ENCODE measurements around the gene TSR3. TPM values are rescaled to one million over a fixed set of nuclear protein-coding genes. Genes with fewer than 3 reads are reported as not detected.

TSR3 gene
- total and polyA plus RNA-seq, 2 donors from 2014 or later: 44.8 to 95.4 TPM

DNA sequence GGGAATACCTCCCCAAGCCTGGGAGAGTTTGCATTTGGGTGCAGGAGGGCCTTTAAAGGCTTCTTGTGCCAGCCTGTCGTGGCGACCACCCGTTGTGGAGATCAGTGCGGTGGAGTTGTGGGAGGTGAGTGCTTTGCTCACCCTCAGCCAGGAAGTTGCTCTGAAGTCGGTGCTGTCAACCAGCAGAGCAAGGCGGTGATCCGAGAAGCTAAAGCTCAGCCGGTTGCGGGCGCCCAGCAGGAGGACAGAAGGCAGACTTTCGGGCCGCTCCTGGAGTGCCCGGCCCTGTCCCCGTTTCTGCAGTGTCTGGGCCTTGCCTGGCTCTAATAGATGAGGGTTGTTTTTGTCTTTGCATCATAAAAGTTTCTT is 40.9 kb downstream of the TSR3 start:
- TF ChIP-seq, protein P1, sequence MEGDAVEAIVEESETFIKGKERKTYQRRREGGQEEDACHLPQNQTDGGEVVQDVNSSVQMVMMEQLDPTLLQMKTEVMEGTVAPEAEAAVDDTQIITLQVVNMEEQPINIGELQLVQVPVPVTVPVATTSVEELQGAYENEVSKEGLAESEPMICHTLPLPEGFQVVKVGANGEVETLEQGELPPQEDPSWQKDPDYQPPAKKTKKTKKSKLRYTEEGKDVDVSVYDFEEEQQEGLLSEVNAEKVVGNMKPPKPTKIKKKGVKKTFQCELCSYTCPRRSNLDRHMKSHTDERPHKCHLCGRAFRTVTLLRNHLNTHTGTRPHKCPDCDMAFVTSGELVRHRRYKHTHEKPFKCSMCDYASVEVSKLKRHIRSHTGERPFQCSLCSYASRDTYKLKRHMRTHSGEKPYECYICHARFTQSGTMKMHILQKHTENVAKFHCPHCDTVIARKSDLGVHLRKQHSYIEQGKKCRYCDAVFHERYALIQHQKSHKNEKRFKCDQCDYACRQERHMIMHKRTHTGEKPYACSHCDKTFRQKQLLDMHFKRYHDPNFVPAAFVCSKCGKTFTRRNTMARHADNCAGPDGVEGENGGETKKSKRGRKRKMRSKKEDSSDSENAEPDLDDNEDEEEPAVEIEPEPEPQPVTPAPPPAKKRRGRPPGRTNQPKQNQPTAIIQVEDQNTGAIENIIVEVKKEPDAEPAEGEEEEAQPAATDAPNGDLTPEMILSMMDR (IDR thresholded peaks at IDR 0.05; ENCODE audit: borderline replicate concordance, extremely low read depth, insufficient read depth): no peak
- peak overlapping the region; percentile 8 to 41 for H3K27ac ChIP-seq (ENCODE audit: low read depth in 2 of 2, low read length in 2 of 2)

DNA sequence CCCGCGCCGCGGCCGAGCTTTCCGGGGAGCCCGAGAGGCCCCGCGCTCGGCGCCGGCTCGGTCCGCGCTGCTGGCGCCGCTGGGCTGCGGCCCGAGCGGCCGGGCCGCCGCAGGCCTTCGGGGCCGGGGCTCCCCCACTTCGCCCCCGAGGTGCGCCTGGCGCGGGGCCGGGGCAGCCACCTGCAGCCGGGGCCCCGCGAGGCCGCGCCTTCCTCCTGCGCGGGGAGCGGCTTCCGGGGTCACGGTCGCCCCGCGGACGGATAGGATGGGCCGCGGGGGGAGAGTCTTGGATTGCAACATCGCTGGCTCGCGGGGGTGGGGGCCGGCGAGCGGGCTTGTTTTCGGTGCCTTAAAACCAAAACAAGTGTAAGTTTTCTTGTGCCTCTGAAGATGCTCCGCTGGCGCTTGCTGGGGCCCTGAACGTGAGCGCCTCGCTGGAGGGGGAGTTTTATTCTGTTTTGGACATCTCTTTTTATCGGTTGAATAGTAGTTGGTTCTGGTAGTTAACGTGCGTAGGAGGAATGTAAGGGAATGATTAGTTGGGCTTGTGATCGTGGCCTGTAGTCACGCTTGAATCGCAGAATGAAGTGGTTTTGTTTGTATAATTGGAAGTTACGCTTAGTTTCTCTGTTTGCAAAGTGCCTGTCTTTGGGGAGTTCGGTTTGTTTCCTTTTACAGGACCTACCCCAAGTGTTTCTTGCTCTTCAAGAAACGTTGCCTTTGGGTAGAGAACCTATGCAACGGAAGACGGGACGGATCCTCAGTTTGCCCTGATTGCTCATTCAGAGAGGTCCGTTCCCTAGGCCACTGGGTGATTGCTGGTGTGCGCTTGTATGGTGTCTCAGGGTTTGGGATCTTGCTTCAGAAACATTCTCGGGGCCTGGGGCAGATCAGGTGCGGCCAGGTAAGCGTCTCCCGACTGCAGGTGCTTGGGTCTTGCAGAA is 41.5 kb downstream of the TSR3 start:
- intact Hi-C loops (cut with DNase I): no loop called here
- Histone ChIP-seq H3K27me3 (ENCODE audit: control insufficient read depth, insufficient read depth, low read length) (no peaks in the 10 kb centered on the region), H3K9ac (ENCODE audit: low read length in 3 of 3) (peak overlapping the region; percentile 53 to 80 (median 68)), H3K9me3 (ENCODE audit: control insufficient read depth in 2 of 3, insufficient read depth in 1 of 3, low read length in 3 of 3) (no peaks in the 10 kb centered on the region), H3K4me1 (ENCODE audit: control insufficient read depth in 2 of 3, insufficient read depth in 2 of 3, low read depth in 1 of 3, low read length in 3 of 3) (peaks cover 0 to 29% (median 10%) of the 10 kb centered on the region in 3 donors), H3K4me3 (ENCODE audit: low read length in 3 of 3) (peak overlapping the region; percentile 70 to 98 (median 79)), H3K36me3 (ENCODE audit: control insufficient read depth in 2 of 3, insufficient read depth in 3 of 3, low read length in 3 of 3) (peaks cover 0 to 4% (median 0%) of the 10 kb centered on the region in 3 donors), H3K27ac (ENCODE audit: low read depth in 2 of 2, low read length in 2 of 2) (peak overlapping the region; percentile 8 to 40)
- TF ChIP-seq, protein P1 (IDR thresholded peaks at IDR 0.05; ENCODE audit: borderline replicate concordance, extremely low read depth, insufficient read depth): no peak
- no peak for DNase-seq
- FAIRE-seq: no peak

More for the DNA sequence above, 40.9 kb downstream of the TSR3 start:
- peaks cover 0 to 9% (median 6%) of the 10 kb centered on the region in 3 donors for H3K36me3 ChIP-seq (ENCODE audit: control insufficient read depth in 2 of 3, insufficient read depth in 3 of 3, low read length in 3 of 3)
- H3K27me3 ChIP-seq (ENCODE audit: control insufficient read depth, insufficient read depth, low read length): no peaks in the 10 kb centered on the region
- FAIRE-seq (no peak), DNase-seq (no peak)
- no peaks in the 10 kb centered on the region for H3K9me3 ChIP-seq (ENCODE audit: control insufficient read depth in 2 of 3, insufficient read depth in 1 of 3, low read length in 3 of 3)
- peaks cover 0 to 29% (median 10%) of the 10 kb centered on the region in 3 donors for H3K4me1 ChIP-seq (ENCODE audit: control insufficient read depth in 2 of 3, insufficient read depth in 2 of 3, low read depth in 1 of 3, low read length in 3 of 3)
- intact Hi-C loops (cut with DNase I): no loop called here
- peak overlapping the region; percentile 70 to 98 (median 79) for H3K4me3 ChIP-seq (ENCODE audit: low read length in 3 of 3)
- H3K9ac ChIP-seq (ENCODE audit: low read length in 3 of 3): peak overlapping the region; percentile 53 to 80 (median 76)

DNA sequence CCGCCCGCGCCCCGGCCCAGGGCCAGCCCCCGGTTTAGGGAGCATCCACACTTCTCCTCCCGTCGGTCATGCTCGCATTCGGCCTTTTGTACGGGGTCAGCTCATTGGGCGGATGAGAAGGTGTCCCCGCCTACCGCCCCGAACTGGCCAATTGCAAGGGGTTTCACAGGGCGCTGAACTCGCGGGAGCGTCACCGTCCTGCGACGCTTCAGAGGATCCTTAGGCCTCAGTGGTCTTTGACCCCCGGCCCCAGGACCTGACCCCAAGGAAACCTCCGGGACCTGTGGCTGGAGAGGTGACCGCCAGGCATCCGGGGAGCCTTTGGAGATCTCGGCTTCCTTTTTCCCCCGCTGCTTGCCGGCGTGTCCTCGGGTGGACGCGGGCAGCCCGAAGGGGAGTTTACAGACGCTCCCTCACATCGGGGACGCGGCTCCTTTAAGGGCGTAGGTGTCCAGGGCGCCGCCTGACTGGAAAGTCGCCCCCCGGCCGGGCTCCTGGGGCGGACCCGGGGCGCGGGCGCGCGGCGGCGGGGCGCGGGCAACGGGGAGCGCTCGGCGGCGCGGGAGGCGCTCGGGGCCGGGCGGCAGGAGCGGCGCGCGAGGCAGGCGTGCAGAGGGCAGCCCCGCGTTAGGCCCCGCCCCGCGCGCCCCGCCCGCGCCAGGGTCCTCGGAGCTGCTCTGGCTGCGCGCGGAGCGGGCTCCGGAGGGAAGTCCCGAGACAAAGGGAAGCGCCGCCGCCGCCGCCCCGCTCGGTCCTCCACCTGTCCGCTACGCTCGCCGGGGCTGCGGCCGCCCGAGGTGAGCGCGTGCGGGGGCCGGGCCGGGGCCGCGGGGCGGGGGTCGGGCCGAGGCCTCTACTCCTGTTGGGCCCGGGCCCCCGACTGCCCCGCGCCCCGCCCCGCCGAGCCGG is 42.4 kb downstream of the TSR3 start, which contains the start of gene UBE2I:
Gene UBE2I, plus strand, starts transcription at position 660 of the 909 bp plus-strand sequence. CDS start 4,395 bp downstream, outside the sequence.
- H3K4me1 ChIP-seq (ENCODE audit: control insufficient read depth in 2 of 3, insufficient read depth in 2 of 3, low read depth in 1 of 3, low read length in 3 of 3): peaks cover 0 to 29% (median 10%) of the 10 kb centered on the region in 3 donors
- DNase-seq (peak; percentile 98 to 99 (median 99)), FAIRE-seq (no peak)
- H3K9me3 ChIP-seq (ENCODE audit: control insufficient read depth in 2 of 3, insufficient read depth in 1 of 3, low read length in 3 of 3): no peaks in the 10 kb centered on the region
- intact Hi-C loops (cut with DNase I): no loop called here
- peak within 1 kb of the TSS; percentile 72 to 98 (median 79) for H3K4me3 ChIP-seq (ENCODE audit: low read length in 3 of 3)
- H3K27me3 ChIP-seq (ENCODE audit: control insufficient read depth, insufficient read depth, low read length): no peaks in the 10 kb centered on the region
- no peaks in the 10 kb centered on the region for H3K36me3 ChIP-seq (ENCODE audit: control insufficient read depth in 2 of 3, insufficient read depth in 3 of 3, low read length in 3 of 3)
- H3K9ac ChIP-seq (ENCODE audit: low read length in 3 of 3): peak within 1 kb of the TSS; percentile 80 to 99 (median 96)
- peak within 1 kb of the TSS; percentile 99 to 100 for H3K27ac ChIP-seq (ENCODE audit: low read depth in 2 of 2, low read length in 2 of 2)
- TF ChIP-seq, protein P1 (IDR thresholded peaks at IDR 0.05; ENCODE audit: borderline replicate concordance, extremely low read depth, insufficient read depth): no peak

All from kidney (tissue), 14 donors.